NCI-H446 treated with DMSO at 0.1 percent for 48 hours (cell line): ENCODE results near the gene SH3RF3.

Experiments used
- DNase-seq: peaks from one replicate; lab custom pipeline; 2025; lab: John Stamatoyannopoulos, UW

SH3RF3 gene

GRCh38 chr2:109313343-109313742, 184.3 kb downstream of the SH3RF3 start:
- no peak for DNase-seq

- no peak for DNase-seq
These were observed 187.1 kb downstream of the SH3RF3 start for GRCh38 chr2:109316091-109316490.

- DNase-seq = no peak
These were observed 188.6 kb downstream of the SH3RF3 start for GRCh38 chr2:109317471-109318095.

GRCh38 chr2:109318150-109318948, 189.3 kb downstream of the SH3RF3 start:
- DNase-seq = peak; percentile 55

GRCh38 chr2:109318949-109319342, 189.9 kb downstream of the SH3RF3 start:
- DNase-seq = no peak

GRCh38 chr2:109320195-109320922, 191.4 kb downstream of the SH3RF3 start:
- no peak for DNase-seq

- no peak for DNase-seq
These were observed 192.6 kb downstream of the SH3RF3 start for GRCh38 chr2:109321570-109321969.

- no peak for DNase-seq
These were observed 193.1 kb downstream of the SH3RF3 start for GRCh38 chr2:109322111-109322510.

- no peak for DNase-seq
These were observed 193.6 kb downstream of the SH3RF3 start for GRCh38 chr2:109322641-109323040.

- DNase-seq = no peak
These were observed 195.9 kb downstream of the SH3RF3 start for GRCh38 chr2:109324861-109325260.

- no peak for DNase-seq
These were observed 196.6 kb downstream of the SH3RF3 start for GRCh38 chr2:109325570-109325969.

- DNase-seq = no peak
These were observed 197.3 kb downstream of the SH3RF3 start for GRCh38 chr2:109326306-109326705.

GRCh38 chr2:109330056-109330455, 201.1 kb downstream of the SH3RF3 start:
- DNase-seq = no peak

- DNase-seq = peak; percentile 73
These were observed 202.1 kb downstream of the SH3RF3 start for GRCh38 chr2:109331081-109331480.

- DNase-seq = no peak
These were observed 203.2 kb downstream of the SH3RF3 start for GRCh38 chr2:109331896-109332848.

GRCh38 chr2:109332880-109333279, 203.9 kb downstream of the SH3RF3 start:
- no peak for DNase-seq

GRCh38 chr2:109333414-109334210, 204.6 kb downstream of the SH3RF3 start:
- no peak for DNase-seq

- no peak for DNase-seq
These were observed 206.7 kb downstream of the SH3RF3 start for GRCh38 chr2:109335631-109336176.

- DNase-seq = no peak
These were observed 207.3 kb downstream of the SH3RF3 start for GRCh38 chr2:109336296-109336695.

- no peak for DNase-seq
These were observed 208.2 kb downstream of the SH3RF3 start for GRCh38 chr2:109337221-109337620.

- DNase-seq = no peak
These were observed 210.5 kb downstream of the SH3RF3 start for GRCh38 chr2:109339519-109339966.
